NCI-H1930 (cell line): ENCODE data around the gene EFL1.
"Not testable (repeated sequence)": the region's sequence is repeated elsewhere in the genome, so short reads cannot be mapped to it uniquely, and the experiment has no call there.

ENCODE experiments used
- DNase-seq, 2 experiments: peaks; one replicate each; lab custom pipeline; 2025; lab: John Stamatoyannopoulos, UW

The EFL1 gene

DNA sequence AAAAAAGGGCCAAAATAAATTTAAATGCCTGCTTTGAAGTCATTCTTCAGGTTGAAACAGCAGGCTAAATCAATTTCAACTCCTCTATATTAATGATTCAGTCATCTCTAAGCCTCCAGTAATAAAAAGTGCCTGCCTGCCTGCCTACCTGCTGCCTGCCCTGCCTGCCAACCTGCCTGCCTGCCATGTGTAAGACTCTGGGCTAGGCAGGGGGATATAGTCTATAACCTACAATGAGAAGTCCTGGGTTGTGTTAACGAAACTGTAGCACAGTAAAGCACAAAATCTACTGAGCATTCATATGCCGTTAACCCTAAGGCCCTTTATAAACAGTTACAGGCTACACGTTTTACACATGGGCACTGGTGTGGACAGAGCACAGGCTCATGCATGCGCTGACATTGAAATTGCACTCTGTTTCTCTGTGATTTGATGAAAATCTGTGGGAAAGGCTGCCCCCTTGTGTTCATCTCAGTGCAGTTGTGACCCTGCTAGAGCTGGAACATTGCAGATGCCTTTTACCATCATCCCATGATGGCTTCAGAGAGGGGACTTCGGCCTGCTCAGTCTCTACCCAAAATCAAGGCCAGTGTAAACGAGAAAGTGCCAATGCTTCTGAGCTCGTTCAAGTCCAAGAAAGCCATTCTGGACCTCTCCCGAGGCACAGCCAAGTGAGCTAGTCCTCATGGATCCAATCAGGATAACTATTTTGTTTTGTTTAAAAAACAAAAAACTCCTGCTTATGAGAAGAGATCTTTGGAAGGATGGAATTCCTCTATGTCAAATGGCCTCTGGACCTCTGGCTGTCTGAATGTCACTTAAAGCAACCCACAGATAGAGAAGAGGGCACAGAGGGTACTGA is 64.6 kb downstream of the EFL1 start:
- peak in 1 of 2 experiments; percentile 23 for DNase-seq

DNA sequence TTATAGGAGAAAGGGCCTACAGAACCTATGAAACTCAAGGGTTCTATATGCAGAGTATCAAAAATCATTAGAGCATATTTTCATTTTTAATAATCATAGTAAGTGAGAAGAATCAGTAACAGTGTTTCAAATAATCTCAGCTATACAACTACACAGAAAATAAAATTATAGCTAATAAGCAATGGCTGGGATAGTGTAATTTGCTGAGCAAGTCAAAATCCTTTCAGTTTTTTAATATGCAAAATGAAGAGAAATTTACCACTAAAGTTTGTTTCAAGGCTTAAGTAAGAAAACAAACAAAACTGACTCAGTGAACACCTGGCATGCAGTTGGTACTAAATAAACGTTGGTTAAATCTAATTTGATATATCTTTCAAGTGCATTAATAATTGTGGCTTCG is 66.2 kb downstream of the EFL1 start:
- DNase-seq = no peak

DNA sequence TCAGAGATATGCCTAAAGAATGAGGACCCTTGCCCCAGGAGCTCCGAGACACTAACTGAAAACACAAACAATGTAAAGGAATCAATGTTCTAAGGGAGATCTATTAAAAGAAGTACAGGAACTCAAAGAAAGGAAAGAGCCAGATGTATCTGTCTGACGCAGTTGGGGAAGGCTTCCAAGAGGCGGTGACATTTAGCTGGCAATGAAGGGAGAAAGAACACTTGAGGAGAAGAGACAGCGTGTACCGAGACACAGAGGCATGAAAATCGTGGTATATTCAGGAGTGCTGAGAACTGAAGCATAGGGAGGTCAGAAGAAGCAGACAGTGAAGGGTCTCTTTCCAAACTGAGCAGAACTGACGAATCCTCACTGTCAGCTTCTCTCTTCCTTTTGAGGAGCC is 66.7 kb downstream of the EFL1 start:
- DNase-seq = not testable (repeated sequence)

GRCh38 chr15:82194488-82194887 is 68.0 kb downstream of the EFL1 start:
- not testable (repeated sequence) for DNase-seq

GRCh38 chr15:82193435-82193834 is 69.1 kb downstream of the EFL1 start:
- DNase-seq = not testable (repeated sequence)

- DNase-seq = not testable (repeated sequence)
These were observed 70.1 kb downstream of the EFL1 start for GRCh38 chr15:82192394-82192793.

GRCh38 chr15:82186719-82187406 is 75.7 kb downstream of the EFL1 start:
- no peak for DNase-seq

DNA sequence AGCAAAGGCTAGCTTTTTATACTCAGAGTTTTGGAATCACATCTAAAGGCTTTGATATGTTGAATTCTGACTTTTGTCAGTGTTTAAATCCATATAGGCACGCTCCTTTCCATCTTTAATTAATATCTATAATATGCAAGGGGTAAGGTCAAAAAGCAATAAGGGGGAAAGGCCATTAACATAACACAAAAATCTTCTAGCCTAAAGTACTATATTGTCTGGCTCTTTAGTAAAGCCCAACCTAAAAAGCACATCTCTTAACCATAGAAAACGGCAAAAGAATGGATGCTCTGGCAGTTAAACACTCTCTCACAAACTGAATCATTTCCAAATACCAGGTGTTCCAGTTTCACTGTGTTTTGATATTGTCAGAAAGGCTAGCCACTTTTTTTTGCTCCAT is 76.4 kb downstream of the EFL1 start:
- no peak for DNase-seq

DNA sequence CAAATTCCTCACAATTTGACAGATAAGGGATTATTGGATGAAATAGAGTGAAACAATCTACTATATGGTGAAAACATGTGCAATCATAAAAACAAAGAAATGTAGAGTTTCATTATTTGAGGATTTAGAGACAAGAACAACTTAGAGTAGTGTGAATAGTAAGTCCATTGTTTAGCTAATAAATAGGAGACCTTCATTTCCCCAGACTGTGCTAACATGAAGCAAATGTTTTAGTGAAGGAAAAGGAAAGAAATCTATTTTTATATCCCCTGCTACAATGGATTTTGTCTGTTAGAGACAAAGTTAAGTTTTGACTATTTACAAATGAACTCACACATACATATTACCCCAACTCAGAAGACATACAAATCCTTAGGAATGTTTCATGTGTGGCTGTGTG is 77.8 kb downstream of the EFL1 start:
- no peak for DNase-seq

DNA sequence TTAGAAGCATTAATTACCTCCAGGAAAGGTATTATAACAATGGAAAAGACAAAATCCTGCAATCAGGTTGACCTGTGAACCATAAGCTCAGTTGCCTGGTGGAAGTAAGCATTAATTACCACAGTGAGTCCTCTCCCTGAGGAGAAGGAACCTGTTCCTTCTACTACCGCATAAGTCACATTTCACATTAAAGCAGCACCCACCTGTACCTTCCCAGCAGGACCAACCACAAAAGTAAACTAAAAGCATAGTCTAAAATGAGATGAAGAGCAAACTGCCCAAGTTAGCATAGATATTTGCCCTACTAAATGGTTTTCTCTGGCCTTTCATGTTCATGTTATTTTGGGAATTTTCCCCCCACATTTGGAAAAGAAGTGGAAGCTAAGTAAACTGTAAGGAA is 78.2 kb downstream of the EFL1 start:
- no peak for DNase-seq

GRCh38 chr15:82183121-82184031 is 79.2 kb downstream of the EFL1 start:
- no peak for DNase-seq

DNA sequence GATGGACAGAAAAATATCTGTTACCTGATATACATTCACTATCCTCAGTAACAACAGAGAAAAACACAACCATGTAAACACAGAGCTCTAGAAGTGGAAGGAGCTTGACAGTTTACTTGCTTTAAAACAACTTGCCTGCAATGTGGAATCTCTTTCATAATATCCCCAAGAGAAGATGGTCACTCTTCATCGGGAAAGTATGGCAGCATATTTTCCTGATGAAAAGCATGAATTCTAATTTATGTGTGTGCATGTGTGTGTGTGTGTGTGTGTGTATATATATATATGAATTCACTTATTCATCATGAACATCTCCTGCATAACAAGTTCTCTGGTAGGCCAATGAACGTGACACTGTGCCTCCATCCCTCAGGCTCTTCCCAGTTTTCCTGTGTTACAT is 81.2 kb downstream of the EFL1 start:
- no peak for DNase-seq

GRCh38 chr15:82178061-82178460 is 84.5 kb downstream of the EFL1 start:
- DNase-seq = no peak

DNA sequence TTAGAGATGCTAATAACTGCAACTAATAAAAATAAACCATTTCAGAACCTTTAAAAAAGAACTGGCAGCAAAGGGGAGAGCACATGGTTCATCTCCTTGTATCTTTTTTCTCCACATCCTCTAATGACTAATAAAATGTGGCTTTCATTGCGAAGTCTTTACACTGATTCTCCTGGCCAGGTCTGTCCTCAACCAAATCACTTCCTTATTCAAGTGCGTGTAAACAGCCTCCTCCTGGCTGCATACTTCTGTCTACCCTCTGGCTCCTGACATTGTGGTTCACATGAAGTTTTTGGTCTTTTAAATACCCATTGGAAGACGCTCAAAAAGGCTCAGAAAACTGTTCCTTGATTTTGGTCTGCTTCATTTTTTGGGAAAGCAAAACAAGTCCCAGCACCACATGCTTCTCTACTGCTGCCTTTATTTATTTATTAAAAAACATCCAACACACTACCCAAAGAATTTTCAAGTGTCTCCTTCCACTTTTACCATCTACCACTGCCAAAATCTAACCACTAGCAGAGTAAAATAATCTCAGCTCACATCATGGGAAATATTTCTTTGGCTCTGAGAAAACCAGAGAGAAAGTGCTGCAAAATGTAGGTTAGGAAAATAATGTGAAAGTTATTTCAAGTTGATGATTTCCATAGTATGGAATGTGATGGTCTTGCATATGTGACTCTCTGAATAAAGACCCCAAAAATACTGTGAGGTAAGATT is 85.1 kb downstream of the EFL1 start:
- DNase-seq = no peak

DNA sequence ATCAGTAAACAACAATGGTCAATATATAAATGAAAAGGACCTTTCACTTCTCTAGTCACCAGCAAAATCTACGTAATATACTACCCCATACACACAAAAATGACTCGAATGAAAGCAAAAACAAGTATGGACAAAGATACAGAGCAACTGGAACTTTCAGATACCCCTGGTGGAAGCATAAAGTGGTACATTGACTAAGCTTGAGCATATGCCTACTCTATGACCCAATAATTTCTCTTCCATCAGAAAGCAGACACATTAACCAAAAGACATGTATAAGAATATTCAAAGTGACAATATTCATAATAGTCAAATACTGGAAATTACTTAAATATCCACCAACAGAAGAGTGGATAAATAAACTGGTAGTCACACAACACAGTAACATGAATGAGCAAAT is 86.0 kb downstream of the EFL1 start:
- DNase-seq = no peak

DNA sequence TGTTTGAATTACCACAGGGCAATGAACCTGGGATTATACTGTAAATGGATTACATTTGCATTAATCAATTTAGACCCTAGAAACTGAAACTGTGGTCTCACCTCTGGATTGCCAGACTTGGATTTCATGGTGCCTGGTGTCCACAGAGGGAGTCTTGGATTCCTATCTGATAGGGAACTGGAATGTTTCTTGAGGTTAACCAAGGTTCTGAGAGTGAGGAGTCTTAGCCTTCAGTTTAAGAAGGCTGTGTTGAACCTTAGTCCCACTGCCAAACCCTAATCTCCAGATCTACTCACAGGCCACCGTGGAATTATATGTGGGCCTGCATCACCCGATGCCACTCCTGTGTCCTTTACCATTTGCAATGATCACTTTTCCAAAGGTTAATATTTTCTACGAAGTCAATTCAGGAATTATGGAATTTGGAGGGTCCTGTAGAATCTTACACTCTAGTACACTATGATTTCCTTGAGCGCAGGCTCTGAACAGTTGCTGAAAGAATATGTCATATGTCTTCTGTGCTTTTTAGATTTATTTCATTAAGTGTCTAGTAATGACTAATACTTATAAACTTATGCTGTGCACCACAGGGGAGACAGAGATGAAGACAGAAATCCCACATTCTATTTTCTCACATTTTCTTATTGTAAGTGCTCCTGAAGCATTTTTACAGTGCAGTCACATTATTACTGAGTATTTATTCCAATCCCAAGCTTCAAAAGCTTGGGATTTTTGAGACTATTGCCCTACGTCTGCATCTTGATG is 87.9 kb downstream of the EFL1 start:
- DNase-seq = no peak

DNA sequence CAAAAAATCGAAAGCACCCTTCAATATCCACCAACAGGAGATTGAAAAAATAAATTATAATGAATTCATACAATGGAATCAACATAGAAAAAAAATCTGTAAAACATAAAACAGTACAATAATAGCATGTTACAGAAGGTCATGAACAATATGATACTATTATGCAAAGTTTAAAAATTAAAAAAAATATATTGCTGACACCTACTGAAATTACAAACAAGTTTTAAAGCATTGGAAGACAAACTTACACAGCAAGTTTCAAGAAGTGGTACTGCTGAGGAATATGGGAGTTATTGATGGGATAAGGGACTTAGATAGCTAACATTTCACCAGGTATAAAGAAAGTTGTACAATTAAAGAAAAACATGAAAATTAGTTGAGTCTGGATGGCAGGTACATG is 89.4 kb downstream of the EFL1 start:
- no peak for DNase-seq

- no peak for DNase-seq
These were observed 90.0 kb downstream of the EFL1 start for GRCh38 chr15:82172506-82172905.

DNA sequence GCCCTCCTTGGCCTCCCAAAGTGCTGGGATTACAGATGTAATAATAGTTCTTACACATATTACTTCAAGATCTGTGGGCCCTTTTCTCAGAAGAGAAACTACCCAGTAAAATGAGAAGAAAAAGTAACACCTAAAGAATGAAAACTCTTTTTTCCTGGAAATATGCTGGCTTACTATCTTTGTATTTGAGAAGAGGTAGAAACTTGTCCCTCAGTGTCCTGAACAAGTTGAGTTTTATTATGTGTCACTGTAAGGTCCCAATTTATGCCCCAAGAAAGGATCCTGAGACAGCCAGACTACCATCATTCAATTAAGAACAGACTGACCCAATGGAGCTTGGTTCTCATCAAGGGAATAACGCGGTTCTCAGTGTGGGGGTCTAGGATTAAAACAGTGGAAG is 93.8 kb downstream of the EFL1 start:
- no peak for DNase-seq

- no peak for DNase-seq
These were observed 94.2 kb downstream of the EFL1 start for GRCh38 chr15:82168296-82168695.

GRCh38 chr15:82165948-82166376 is 96.6 kb downstream of the EFL1 start:
- no peak for DNase-seq
